Type B pancreatic cell (in vitro differentiated cells): ENCODE measurements around the gene CHD2. TPM values are rescaled to one million over a fixed set of nuclear protein-coding genes. Genes with fewer than 3 reads are reported as not detected.

Experiments
- DNase-seq: peaks from one replicate; pipeline ENCODE4 v3.0.0; 2021; ENCODE audit warnings: mixed read lengths; ENCODE audit not compliant: unreplicated experiment; ENCODE audit errors: extremely low spot score
- H3K27ac Mint-ChIP-seq: 2 replicates; pipeline ENCODE4 v1.8.0; 2021; ENCODE audit warnings: mild to moderate bottlenecking, mixed read lengths
- H3K27me3 Mint-ChIP-seq: 2 replicates; pipeline ENCODE4 v1.8.0; 2021; ENCODE audit warnings: mixed read lengths
- H3K36me3 Mint-ChIP-seq: 2 replicates; pipeline ENCODE4 v1.8.0; 2021; ENCODE audit warnings: mixed read lengths
- H3K4me1 Mint-ChIP-seq: one replicate; pipeline ENCODE4 v1.8.0; 2021; ENCODE audit warnings: mixed read lengths; ENCODE audit not compliant: unreplicated experiment
- H3K4me3 Mint-ChIP-seq: 2 replicates; pipeline ENCODE4 v1.8.0; 2021; ENCODE audit warnings: mild to moderate bottlenecking, mixed read lengths
- H3K9me3 Mint-ChIP-seq: 2 replicates; pipeline ENCODE4 v1.8.0; 2021; ENCODE audit warnings: mixed read lengths
- total RNA-seq: library from RNA; stranded (reverse); gene quantifications from 2 replicates; pipeline ENCODE4 v1.2.1, GENCODE V29; 2021; ENCODE audit warnings: low replicate concordance
- TF ChIP-seq, protein P1 (sequence below): fragments of 200-600 bp; sonication (generic); conservative IDR thresholded peaks from 2 replicates; pipeline ENCODE4 v1.5.0; 2021; ENCODE audit warnings: antibody characterized with exemption, mild to moderate bottlenecking

Gene CHD2
- total RNA-seq, 1 donor from 2014 or later, result 135 TPM

DNA sequence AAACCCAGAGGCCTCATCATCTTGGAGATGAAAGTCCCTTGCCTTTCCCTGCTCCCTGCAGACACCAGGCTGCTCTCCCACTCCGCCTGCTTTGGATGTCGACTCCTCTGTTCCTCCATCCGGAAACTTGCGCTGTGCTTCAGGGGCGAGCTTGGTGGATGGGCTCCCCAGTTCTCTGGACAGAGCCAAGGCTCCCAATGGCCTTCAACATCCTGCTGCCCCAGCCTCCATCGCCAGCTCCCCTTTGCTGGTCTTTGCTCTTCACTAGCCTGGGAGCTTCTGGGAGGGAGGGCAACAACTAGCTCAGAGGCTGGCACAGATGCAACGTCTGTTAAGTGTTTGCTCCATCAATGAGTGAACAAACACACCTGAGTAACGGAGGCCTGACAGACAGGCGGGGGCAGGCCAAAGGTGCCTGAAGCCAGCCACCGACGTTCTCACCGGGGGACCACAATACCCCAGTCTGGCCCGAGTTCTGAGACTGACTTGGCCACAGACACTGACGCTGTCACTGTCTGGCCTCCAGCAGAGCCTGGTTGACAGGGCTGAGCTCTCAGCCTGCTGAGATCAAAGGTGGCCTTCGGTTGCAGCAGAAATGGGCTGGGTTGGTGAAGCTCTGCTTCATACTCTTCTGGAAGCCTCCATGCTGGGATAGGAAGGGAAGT lies 149.9 kb downstream of the CHD2 start:
- peaks cover 41% of the 10 kb centered on the region for H3K36me3 Mint-ChIP-seq
- no peak overlapping the region for H3K27ac Mint-ChIP-seq
- DNase-seq, result no peak
- H3K4me3 Mint-ChIP-seq, result no peak overlapping the region
- peaks cover 8% of the 10 kb centered on the region for H3K9me3 Mint-ChIP-seq
- TF ChIP-seq, protein P1, sequence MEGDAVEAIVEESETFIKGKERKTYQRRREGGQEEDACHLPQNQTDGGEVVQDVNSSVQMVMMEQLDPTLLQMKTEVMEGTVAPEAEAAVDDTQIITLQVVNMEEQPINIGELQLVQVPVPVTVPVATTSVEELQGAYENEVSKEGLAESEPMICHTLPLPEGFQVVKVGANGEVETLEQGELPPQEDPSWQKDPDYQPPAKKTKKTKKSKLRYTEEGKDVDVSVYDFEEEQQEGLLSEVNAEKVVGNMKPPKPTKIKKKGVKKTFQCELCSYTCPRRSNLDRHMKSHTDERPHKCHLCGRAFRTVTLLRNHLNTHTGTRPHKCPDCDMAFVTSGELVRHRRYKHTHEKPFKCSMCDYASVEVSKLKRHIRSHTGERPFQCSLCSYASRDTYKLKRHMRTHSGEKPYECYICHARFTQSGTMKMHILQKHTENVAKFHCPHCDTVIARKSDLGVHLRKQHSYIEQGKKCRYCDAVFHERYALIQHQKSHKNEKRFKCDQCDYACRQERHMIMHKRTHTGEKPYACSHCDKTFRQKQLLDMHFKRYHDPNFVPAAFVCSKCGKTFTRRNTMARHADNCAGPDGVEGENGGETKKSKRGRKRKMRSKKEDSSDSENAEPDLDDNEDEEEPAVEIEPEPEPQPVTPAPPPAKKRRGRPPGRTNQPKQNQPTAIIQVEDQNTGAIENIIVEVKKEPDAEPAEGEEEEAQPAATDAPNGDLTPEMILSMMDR, result no peak
- no peaks in the 10 kb centered on the region for H3K27me3 Mint-ChIP-seq
- H3K4me1 Mint-ChIP-seq, result peaks cover 4% of the 10 kb centered on the region

DNA sequence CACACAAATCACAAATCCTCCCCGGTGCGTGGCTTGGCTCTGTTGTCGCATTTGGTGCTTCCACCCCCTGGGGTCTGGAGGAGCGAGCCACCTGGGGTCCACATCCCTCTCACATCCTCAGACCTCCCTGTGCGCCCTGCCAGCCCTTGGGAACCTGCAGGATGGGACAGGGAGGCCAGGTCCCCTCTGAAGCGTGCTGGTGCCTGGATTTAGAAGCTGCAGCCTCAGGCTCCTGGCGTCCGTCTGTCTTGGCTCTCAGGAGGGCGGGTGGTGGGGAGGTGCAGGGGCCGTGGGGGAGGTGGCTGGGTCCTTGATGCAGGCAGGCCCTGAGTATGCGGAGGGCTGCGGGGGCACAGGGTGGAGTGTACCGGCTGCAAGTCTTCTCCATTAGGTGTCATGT lies 150.5 kb downstream of the CHD2 start:
- TF ChIP-seq, protein P1, result no peak
- no peaks in the 10 kb centered on the region for H3K27me3 Mint-ChIP-seq
- H3K4me3 Mint-ChIP-seq, result no peak overlapping the region
- DNase-seq, result no peak
- H3K36me3 Mint-ChIP-seq, result peaks cover 39% of the 10 kb centered on the region
- peaks cover 8% of the 10 kb centered on the region for H3K9me3 Mint-ChIP-seq
- peaks cover 4% of the 10 kb centered on the region for H3K4me1 Mint-ChIP-seq
- H3K27ac Mint-ChIP-seq, result no peak overlapping the region

DNA sequence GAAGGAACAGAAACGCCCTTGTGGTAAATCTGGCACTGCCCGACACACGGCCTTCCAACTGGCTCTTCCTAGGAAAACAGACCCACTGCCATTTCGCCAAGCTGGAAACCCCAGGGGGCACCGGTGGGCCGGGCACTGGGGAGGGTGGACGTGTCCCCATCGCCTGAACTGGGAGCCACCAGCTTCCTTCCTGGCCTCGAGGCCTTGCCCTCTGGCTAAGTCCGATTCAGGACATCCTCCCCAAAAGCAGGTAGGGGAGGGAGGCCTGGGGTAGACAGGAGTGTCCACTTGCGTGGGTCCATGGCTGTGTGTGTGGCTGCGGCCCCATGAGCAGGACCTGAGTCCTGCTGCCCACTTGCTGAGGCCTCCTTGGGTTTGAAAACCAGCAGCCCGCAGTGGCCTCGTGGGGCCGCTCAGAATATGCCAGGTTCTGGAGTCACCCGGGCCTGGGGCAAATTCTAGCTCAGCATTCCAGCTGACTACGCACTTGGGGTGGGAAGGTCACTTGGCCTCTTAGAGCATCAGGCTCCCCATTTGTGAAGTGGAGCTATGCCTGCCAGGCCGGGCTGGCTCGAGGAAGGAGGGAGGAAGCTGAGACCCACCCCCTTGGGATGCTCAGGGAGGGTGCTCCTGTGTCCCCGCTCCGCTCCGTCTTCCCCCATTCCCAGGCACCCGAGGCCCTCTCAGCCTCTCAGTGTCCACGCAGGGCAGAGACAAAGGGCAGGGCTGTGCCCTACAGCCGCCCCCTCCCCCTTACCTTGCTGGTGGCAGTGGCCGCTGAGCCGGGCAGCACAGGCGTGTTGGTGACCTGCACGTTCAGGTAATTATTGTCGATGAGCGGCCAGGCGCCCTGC lies 151.3 kb downstream of the CHD2 start:
- no peak overlapping the region for H3K4me3 Mint-ChIP-seq
- no peaks in the 10 kb centered on the region for H3K27me3 Mint-ChIP-seq
- H3K4me1 Mint-ChIP-seq, result peaks cover 4% of the 10 kb centered on the region
- TF ChIP-seq, protein P1, result no peak
- H3K36me3 Mint-ChIP-seq, result peaks cover 30% of the 10 kb centered on the region
- DNase-seq, result no peak
- H3K27ac Mint-ChIP-seq, result no peak overlapping the region
- peaks cover under 1% of the 10 kb centered on the region for H3K9me3 Mint-ChIP-seq

DNA sequence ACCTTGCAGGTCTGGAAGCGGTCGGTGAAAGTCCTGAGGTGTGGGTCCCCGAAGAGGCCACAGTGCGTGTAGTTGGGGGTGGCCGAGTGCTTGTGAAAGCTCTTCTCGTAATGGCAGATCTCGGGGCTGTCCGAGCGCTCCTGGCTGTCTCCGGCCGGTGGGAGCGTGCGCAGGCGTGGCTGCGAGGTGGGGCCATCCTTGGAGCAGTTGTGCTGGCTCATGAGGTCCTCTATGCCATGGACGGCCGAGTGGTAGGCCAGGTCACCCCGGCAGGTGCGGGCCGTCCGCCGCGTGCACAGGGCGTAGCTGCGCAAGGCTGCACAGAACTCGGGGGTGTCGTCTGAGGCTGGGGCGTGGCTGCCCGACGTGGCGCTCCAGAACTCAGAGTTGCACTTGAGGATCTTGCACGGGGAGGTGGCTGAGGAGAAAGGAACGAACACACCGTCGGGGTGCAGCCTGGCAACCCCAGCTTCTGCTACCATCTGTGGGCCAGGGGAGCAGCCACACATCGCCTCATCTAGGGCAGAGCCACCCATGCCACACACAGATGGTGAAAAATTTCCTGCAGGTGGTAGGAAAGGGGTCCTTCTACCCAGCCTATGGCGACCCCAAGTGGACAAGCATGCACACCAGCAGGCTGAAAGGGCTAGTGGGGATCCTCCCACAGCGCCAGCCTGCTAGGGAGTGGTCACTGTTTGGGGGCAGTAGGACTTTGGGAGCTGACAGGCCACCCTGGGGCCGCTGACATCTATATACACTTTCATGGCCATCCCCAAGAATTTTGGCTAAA lies 152.2 kb downstream of the CHD2 start:
- peaks cover 7% of the 10 kb centered on the region for H3K4me1 Mint-ChIP-seq
- TF ChIP-seq, protein P1, result peak; percentile 29
- H3K27me3 Mint-ChIP-seq, result no peaks in the 10 kb centered on the region
- H3K4me3 Mint-ChIP-seq, result no peak overlapping the region
- H3K36me3 Mint-ChIP-seq, result peaks cover 27% of the 10 kb centered on the region
- no peak overlapping the region for H3K27ac Mint-ChIP-seq
- no peak for DNase-seq
- no peaks in the 10 kb centered on the region for H3K9me3 Mint-ChIP-seq

DNA sequence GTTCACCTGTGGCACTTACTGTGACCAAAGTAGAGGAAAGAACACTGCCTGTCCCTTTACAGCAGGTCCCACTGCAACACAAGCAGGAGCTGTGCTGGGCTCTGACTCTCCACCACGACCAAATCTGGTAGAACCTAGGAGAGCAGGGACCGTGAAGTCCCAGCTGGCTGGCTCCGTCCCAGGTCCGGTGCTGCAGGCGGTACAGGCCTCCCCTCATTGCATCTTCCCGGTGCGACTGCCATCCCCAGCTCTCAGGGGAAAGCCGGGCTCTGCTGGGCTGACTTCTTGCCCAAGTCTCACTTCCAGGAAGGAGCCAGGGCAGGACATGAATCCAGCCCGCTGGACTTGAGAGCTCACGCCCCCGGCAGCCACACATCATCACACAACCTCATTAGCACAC lies 155.1 kb downstream of the CHD2 start:
- DNase-seq, result no peak
- no peaks in the 10 kb centered on the region for H3K9me3 Mint-ChIP-seq
- H3K4me1 Mint-ChIP-seq, result peaks cover 20% of the 10 kb centered on the region
- H3K27me3 Mint-ChIP-seq, result no peaks in the 10 kb centered on the region
- H3K4me3 Mint-ChIP-seq, result no peak overlapping the region
- no peak overlapping the region for H3K27ac Mint-ChIP-seq
- H3K36me3 Mint-ChIP-seq, result peaks cover 15% of the 10 kb centered on the region
- TF ChIP-seq, protein P1, result no peak
